WTC11 (cell line): ENCODE measurements around the gene GABRB1. TPM values are rescaled to one million over a fixed set of nuclear protein-coding genes. Genes with fewer than 3 reads are reported as not detected.

Experiments used
- ATAC-seq: fragments of 200-7000 bp; cut with Tn5 transposase; 2 replicates; pipeline ENCODE4 v1.10.0; 2021; ENCODE audit warnings: mild to moderate bottlenecking, moderate library complexity
- CTCF ChIA-PET: fragments of 300-600 bp; sonication (Branson Sonifier 250); formaldehyde crosslinking; loops from one replicate; lab custom pipeline; 2021; ENCODE audit warnings: antibody characterized with exemption; lab: Charles Lee
- POLR2A ChIA-PET: fragments of 350-600 bp; sonication (Branson Sonifier 250); formaldehyde crosslinking; loops from one replicate; lab custom pipeline; 2021; ENCODE audit warnings: antibody characterized with exemption; lab: Charles Lee
- DNase-seq: peaks from one replicate; pipeline ENCODE4 v3.0.0; 2021; ENCODE audit warnings: low spot score
- H3K27ac Mint-ChIP-seq: 2 replicates; pipeline ENCODE4 v1.8.0; 2021; ENCODE audit warnings: mixed read lengths
- H3K27me3 Mint-ChIP-seq: 2 replicates; pipeline ENCODE4 v1.8.0; 2021; ENCODE audit warnings: low read depth, mild to moderate bottlenecking, moderate library complexity, mixed read lengths
- H3K36me3 Mint-ChIP-seq: 2 replicates; pipeline ENCODE4 v1.8.0; 2021; ENCODE audit warnings: mixed read lengths
- H3K4me1 Mint-ChIP-seq: 2 replicates; pipeline ENCODE4 v1.8.0; 2022; ENCODE audit warnings: mixed read lengths
- H3K4me3 Mint-ChIP-seq: 2 replicates; pipeline ENCODE4 v1.8.0; 2021; ENCODE audit warnings: mild to moderate bottlenecking, moderate library complexity, mixed read lengths
- H3K9me3 Mint-ChIP-seq: 2 replicates; pipeline ENCODE4 v1.8.0; 2021; ENCODE audit warnings: mixed read lengths
- CBFB ChIP-seq: sonication (generic); formaldehyde crosslinking; IDR thresholded peaks from 2 replicates; pipeline ENCODE4 v1.8.1; 2022; ENCODE audit warnings: mild to moderate bottlenecking, low read depth, missing genetic modification reagents
- CTCF ChIP-seq: fragments of 200-600 bp; IDR thresholded peaks from 2 replicates; pipeline ENCODE4 v1.8.0; 2022; ENCODE audit warnings: antibody characterized with exemption
- ESRRA ChIP-seq: sonication (generic); formaldehyde crosslinking; IDR thresholded peaks from 2 replicates; pipeline ENCODE4 v1.8.1; 2022; ENCODE audit warnings: mild to moderate bottlenecking, missing genetic modification reagents, borderline replicate concordance
- FOXP4 ChIP-seq: sonication (generic); formaldehyde crosslinking; IDR thresholded peaks from 2 replicates; pipeline ENCODE4 v1.8.0; 2022; ENCODE audit warnings: mild to moderate bottlenecking, missing genetic modification reagents
- GRHL2 ChIP-seq: fragments of 250-450 bp; sonication (Bioruptor Pico); IDR thresholded peaks from 2 replicates; pipeline ENCODE4 v1.8.0; 2022; ENCODE audit warnings: mild to moderate bottlenecking, moderate library complexity; ENCODE audit not compliant: insufficient replicate concordance, severe bottlenecking
- MAX ChIP-seq: sonication (generic); formaldehyde crosslinking; IDR thresholded peaks from 2 replicates; pipeline ENCODE4 v1.8.0; 2022; ENCODE audit warnings: mild to moderate bottlenecking, missing genetic modification reagents
- MYBL2 ChIP-seq: sonication (generic); formaldehyde crosslinking; IDR thresholded peaks from 2 replicates; pipeline ENCODE4 v1.8.1; 2023; ENCODE audit warnings: mild to moderate bottlenecking, moderate library complexity, missing genetic modification reagents
- NFE2L1 ChIP-seq: sonication (generic); formaldehyde crosslinking; IDR thresholded peaks from 2 replicates; pipeline ENCODE4 v1.8.1; 2023; ENCODE audit warnings: missing genetic modification reagents
- NFYB ChIP-seq: sonication (generic); formaldehyde crosslinking; conservative IDR thresholded peaks from 2 replicates; pipeline ENCODE4 v1.8.0; 2022; ENCODE audit warnings: low read depth, missing genetic modification reagents
- RELA ChIP-seq: sonication (generic); formaldehyde crosslinking; IDR thresholded peaks from 2 replicates; pipeline ENCODE4 v1.8.1; 2022; ENCODE audit warnings: missing genetic modification reagents, mild to moderate bottlenecking, borderline replicate concordance
- RORB ChIP-seq: fragments of 250-450 bp; sonication (Bioruptor Pico); IDR thresholded peaks from 2 replicates; pipeline ENCODE4 v1.9.0; 2021; ENCODE audit warnings: mild to moderate bottlenecking
- SMAD3 ChIP-seq: sonication (generic); formaldehyde crosslinking; IDR thresholded peaks from 2 replicates; pipeline ENCODE4 v1.8.0; 2022; ENCODE audit warnings: missing genetic modification reagents, mild to moderate bottlenecking, borderline replicate concordance
- SMAD4 ChIP-seq: sonication (generic); formaldehyde crosslinking; IDR thresholded peaks from 2 replicates; pipeline ENCODE4 v1.8.0; 2022; ENCODE audit warnings: mild to moderate bottlenecking, missing genetic modification reagents
- SOX15 ChIP-seq: fragments of 250-450 bp; sonication (Bioruptor Pico); IDR thresholded peaks from 2 replicates; pipeline ENCODE4 v1.9.0; 2021; ENCODE audit warnings: mild to moderate bottlenecking
- TEAD4 ChIP-seq: sonication (generic); formaldehyde crosslinking; IDR thresholded peaks from 2 replicates; pipeline ENCODE4 v1.8.0; 2022; ENCODE audit warnings: mild to moderate bottlenecking, missing genetic modification reagents
- ZBTB21 ChIP-seq: sonication (generic); formaldehyde crosslinking; IDR thresholded peaks from 2 replicates; pipeline ENCODE4 v1.8.1; 2023; ENCODE audit warnings: mild to moderate bottlenecking, missing genetic modification reagents, borderline replicate concordance
- ZNF121 ChIP-seq: sonication (generic); formaldehyde crosslinking; IDR thresholded peaks from 2 replicates; pipeline ENCODE4 v1.8.0; 2023; ENCODE audit warnings: missing genetic modification reagents
- ZNF532 ChIP-seq: fragments of 250-450 bp; sonication (Bioruptor Pico); IDR thresholded peaks from 2 replicates; pipeline ENCODE4 v1.9.0; 2021; ENCODE audit warnings: mild to moderate bottlenecking, borderline replicate concordance
- ZSCAN18 ChIP-seq: fragments of 250-450 bp; sonication (Bioruptor Pico); IDR thresholded peaks from 2 replicates; pipeline ENCODE4 v2.1.2; 2022; ENCODE audit warnings: mild to moderate bottlenecking, moderate library complexity
- total RNA-seq: library from RNA; stranded (reverse); gene quantifications from 3 replicates; pipeline ENCODE4 v1.2.3, GENCODE V29; 2021

The GABRB1 gene
- total RNA-seq, 1 experiment from 2014 or later, result 0.66 TPM

- TF ChIP-seq NFE2L1 (CRISPR knock-in tag) (no peak), CBFB (no peak), ESRRA (no peak), SOX15 (CRISPR knock-in tag) (no peak)
- Mint-ChIP-seq H3K4me1 (peaks cover 8% of the 10 kb centered on the region; the same call in 1 of the 2 replicates), H3K36me3 (no peaks in the 10 kb centered on the region), H3K4me3 (no peak overlapping the region), H3K9me3 (no peaks in the 10 kb centered on the region), H3K27ac (no peak overlapping the region), H3K27me3 (no peaks in the 10 kb centered on the region; the same call in 1 of the 2 replicates)
- DNase-seq (no peak), ATAC-seq (no peak)
- ChIA-PET POLR2A (no interaction called here), CTCF (no interaction called here)
Measured at GRCh38 chr4:47427935-47428334, 396.6 kb downstream of the GABRB1 start.

GRCh38 chr4:47432749-47433148 is 401.4 kb downstream of the GABRB1 start:
- no peaks in the 10 kb centered on the region for H3K9me3 Mint-ChIP-seq
- peaks cover 8% of the 10 kb centered on the region; the same call in 1 of the 2 replicates for H3K4me1 Mint-ChIP-seq
- ChIA-PET CTCF (no interaction called here), POLR2A (no interaction called here)
- no peaks in the 10 kb centered on the region for H3K36me3 Mint-ChIP-seq
- no peak for ATAC-seq
- no peaks in the 10 kb centered on the region for H3K27me3 Mint-ChIP-seq
- no peak for TF ChIP-seq NFYB (CRISPR knock-in tag)
- no peak for TF ChIP-seq TEAD4 (CRISPR knock-in tag)
- DNase-seq, result no peak
- H3K4me3 Mint-ChIP-seq, result no peak overlapping the region
- H3K27ac Mint-ChIP-seq, result no peak overlapping the region

- TF ChIP-seq SMAD4 (CRISPR knock-in tag) (no peak), RELA (CRISPR knock-in tag) (no peak), GRHL2 (no peak)
- ChIA-PET POLR2A (no interaction called here), CTCF (no interaction called here)
- no peak for DNase-seq
- no peaks in the 10 kb centered on the region for H3K9me3 Mint-ChIP-seq
- H3K4me1 Mint-ChIP-seq, result peaks cover 8% of the 10 kb centered on the region; the same call in 1 of the 2 replicates
- no peaks in the 10 kb centered on the region for H3K36me3 Mint-ChIP-seq
- H3K27ac Mint-ChIP-seq, result no peak overlapping the region
- no peak for ATAC-seq
- H3K27me3 Mint-ChIP-seq, result no peaks in the 10 kb centered on the region
- H3K4me3 Mint-ChIP-seq, result no peak overlapping the region
Measured at GRCh38 chr4:47434931-47435330, 403.6 kb downstream of the GABRB1 start.

GRCh38 chr4:47442980-47443379 is 411.6 kb downstream of the GABRB1 start:
- no peaks in the 10 kb centered on the region for H3K9me3 Mint-ChIP-seq
- no peak overlapping the region for H3K27ac Mint-ChIP-seq
- no peaks in the 10 kb centered on the region for H3K27me3 Mint-ChIP-seq
- DNase-seq, result no peak
- POLR2A ChIA-PET, result interaction anchor here (0.6 kb wide), 1 partner anchor 732 kb away, joined by 3 read pairs; no protein-coding TSS in a partner anchor
- H3K4me1 Mint-ChIP-seq, result peaks cover 18% of the 10 kb centered on the region
- TF ChIP-seq FOXP4 (CRISPR knock-in tag) (no peak), ZNF121 (no peak)
- no peak overlapping the region for H3K4me3 Mint-ChIP-seq
- CTCF ChIA-PET, result no interaction called here
- no peaks in the 10 kb centered on the region for H3K36me3 Mint-ChIP-seq
- no peak for ATAC-seq

- H3K36me3 Mint-ChIP-seq, result no peaks in the 10 kb centered on the region
- H3K9me3 Mint-ChIP-seq, result no peaks in the 10 kb centered on the region
- POLR2A ChIA-PET, result no interaction called here
- H3K4me3 Mint-ChIP-seq, result no peak overlapping the region
- DNase-seq, result no peak
- CTCF ChIA-PET, result interaction anchor here (0.9 kb wide), 1 partner anchor 393 kb away, joined by 3 read pairs; no protein-coding TSS in a partner anchor
- H3K27me3 Mint-ChIP-seq, result no peaks in the 10 kb centered on the region
- peaks cover 18% of the 10 kb centered on the region for H3K4me1 Mint-ChIP-seq
- H3K27ac Mint-ChIP-seq, result no peak overlapping the region
- ATAC-seq, result no peak
- TF ChIP-seq MAX (no peak), ZNF532 (CRISPR knock-in tag) (no peak), ZSCAN18 (CRISPR knock-in tag) (no peak), MYBL2 (CRISPR knock-in tag) (no peak), SMAD3 (CRISPR knock-in tag) (no peak), CTCF (no peak), ZBTB21 (no peak), RORB (CRISPR knock-in tag) (no peak)
Measured at GRCh38 chr4:47444031-47444430, 412.7 kb downstream of the GABRB1 start.
